Body of pancreas (tissue), 4 donors: Measurements from ENCODE around the gene COL13A1.

Experiments
- CTCF ChIP-seq, 7 experiments: fragments of 450-650 bp in 4 of 7; fragments of 200-600 bp in 3 of 7; sonication (generic) in 3 of 7; IDR thresholded peaks; one replicate each; pipeline ENCODE4 v1.5.1; 2016 to 2019; ENCODE audit warnings: antibody characterized with exemption in 7 of 7
- POLR2A ChIP-seq, 3 donors: fragments of 450-650 bp; IDR thresholded peaks; one replicate each; pipeline ENCODE4 v1.6.1; 2016; ENCODE audit warnings: antibody characterized with exemption in 3 of 3, mild to moderate bottlenecking in 2 of 3

GRCh38 chr10:69851306-69851705 is 49.6 kb downstream of the COL13A1 start:
- TF ChIP-seq CTCF (IDR thresholded peaks at IDR 0.05) (no peak), POLR2A (IDR thresholded peaks at IDR 0.05) (no peak)
